GM18511 (cell line): ENCODE results near the gene KRT79.

Experiments
- ATAC-seq: cut with Tn5 transposase; IDR thresholded peaks from one replicate; pipeline ENCODE4 v1.9.1; 2021; ENCODE audit warnings: mild to moderate bottlenecking, moderate library complexity; ENCODE audit not compliant: unreplicated experiment

The KRT79 gene

DNA sequence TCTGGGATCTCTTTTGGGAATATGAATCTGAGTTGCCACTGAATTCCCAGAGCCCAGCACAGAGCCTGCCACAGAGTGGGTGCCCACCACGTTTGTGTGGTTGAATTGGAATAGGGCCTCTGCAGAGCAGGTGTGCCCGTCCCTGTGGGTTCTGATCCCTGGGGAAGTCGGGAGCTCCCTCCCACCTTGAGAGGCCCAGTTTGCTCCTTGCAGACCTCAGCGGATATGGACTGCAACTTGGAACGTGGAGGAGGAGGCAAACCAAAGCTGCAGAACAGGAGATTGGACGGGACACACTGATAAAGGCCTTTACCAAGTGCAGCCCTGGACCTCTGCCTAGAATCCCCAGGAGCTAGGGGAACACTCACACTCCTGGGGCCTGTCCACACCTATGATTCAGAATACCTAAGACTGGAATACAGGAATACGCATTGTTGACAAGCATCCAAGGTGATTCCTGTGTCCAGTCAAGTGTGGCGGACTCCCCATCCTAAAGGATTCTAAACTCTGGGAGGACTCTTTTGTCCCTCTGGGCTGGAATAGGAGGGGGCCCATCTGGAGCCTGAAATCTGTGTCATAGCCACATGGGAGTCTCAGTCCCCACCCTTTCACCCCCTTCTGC lies 59.4 kb downstream of the KRT79 start:
- no peak for ATAC-seq

- no peak for ATAC-seq
Observed at GRCh38 chr12:52772772-52773171, 61.3 kb downstream of the KRT79 start.

DNA sequence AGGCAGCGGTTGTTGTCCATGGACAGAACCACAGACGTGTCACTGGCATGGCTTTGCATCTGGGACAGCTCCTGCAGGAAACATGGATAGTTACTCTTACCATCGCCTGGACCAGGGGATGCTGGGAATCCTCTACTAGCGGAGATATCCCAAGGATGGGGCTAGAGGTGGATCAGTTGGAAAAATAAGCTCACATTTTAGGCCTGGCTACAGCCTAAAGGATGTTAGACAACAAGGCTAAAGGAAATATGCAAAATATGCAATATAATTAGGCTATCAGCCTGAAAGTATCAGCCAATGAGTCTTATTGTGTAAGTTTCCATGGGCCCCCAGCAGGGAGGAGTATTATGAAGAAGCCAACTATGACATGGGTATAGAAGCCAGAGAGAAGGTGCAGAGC lies 61.9 kb downstream of the KRT79 start:
- no peak for ATAC-seq

GRCh38 chr12:52771505-52771904 lies 62.6 kb downstream of the KRT79 start:
- ATAC-seq: no peak
